Osteocyte (in vitro differentiated cells): ENCODE results near the gene TMEM232. TPM values are rescaled to one million over a fixed set of nuclear protein-coding genes. Genes with fewer than 3 reads are reported as not detected.
A peak's percentile ranks its signal among the peaks of the same experiment; 100 is the strongest.

ENCODE experiments used
- DNase-seq: peaks from one replicate; pipeline ENCODE4 v3.0.0; 2021; ENCODE audit warnings: mixed read lengths; ENCODE audit not compliant: unreplicated experiment; ENCODE audit errors: extremely low spot score
- H3K27ac Mint-ChIP-seq: one replicate; pipeline ENCODE4 v1.8.0; 2021; ENCODE audit warnings: mild to moderate bottlenecking, mixed read lengths; ENCODE audit not compliant: unreplicated experiment
- H3K27me3 Mint-ChIP-seq: one replicate; pipeline ENCODE4 v1.8.0; 2021; ENCODE audit warnings: mixed read lengths; ENCODE audit not compliant: unreplicated experiment
- H3K36me3 Mint-ChIP-seq: one replicate; pipeline ENCODE4 v1.8.0; 2021; ENCODE audit warnings: mixed read lengths; ENCODE audit not compliant: unreplicated experiment
- H3K4me1 Mint-ChIP-seq: one replicate; pipeline ENCODE4 v1.8.0; 2021; ENCODE audit warnings: mixed read lengths; ENCODE audit not compliant: unreplicated experiment
- H3K4me3 Mint-ChIP-seq: one replicate; pipeline ENCODE4 v1.8.0; 2021; ENCODE audit warnings: mild to moderate bottlenecking, moderate library complexity, mixed read lengths; ENCODE audit not compliant: unreplicated experiment
- H3K9me3 Mint-ChIP-seq: one replicate; pipeline ENCODE4 v1.8.0; 2021; ENCODE audit warnings: mixed read lengths; ENCODE audit not compliant: unreplicated experiment
- CTCF ChIP-seq: fragments of 200-600 bp; sonication (generic); IDR thresholded peaks from 2 replicates; pipeline ENCODE4 v1.5.0; 2021; ENCODE audit warnings: antibody characterized with exemption, mild to moderate bottlenecking, moderate library complexity
- long read RNA-seq: library from polyadenylated mRNA; unstranded; transcript quantifications from one replicate; pipeline ENCODE4 v2.0.0, GENCODE V29; 2021
- total RNA-seq: library from RNA; stranded (reverse); gene quantifications from 2 replicates; pipeline ENCODE4 v1.2.1, GENCODE V29; 2021

Gene TMEM232
- 2.7 and 3.5 TPM in 2 replicates for total RNA-seq
- long read RNA-seq, partial matches to known transcripts = 1 of 6 reads
- long read RNA-seq, other reads (novel, unspliced or antisense) = 5 of 6 reads

GRCh38 chr5:110726249-110727024 is at the start of gene TMEM232:
Gene TMEM232 (minus strand): TSS chr5:110726671. CDS start chr5:110667352, 59,319 bp downstream.
- Mint-ChIP-seq H3K27me3 (peaks cover 6% of the 10 kb centered on the region), H3K27ac (no peak within 1 kb of the TSS), H3K36me3 (no peaks in the 10 kb centered on the region), H3K4me1 (peaks cover 5% of the 10 kb centered on the region), H3K9me3 (no peaks in the 10 kb centered on the region), H3K4me3 (peak within 1 kb of the TSS; percentile 76)
- no peak for TF ChIP-seq CTCF
- DNase-seq = peak; percentile 85

GRCh38 chr5:110770286-110770685 is 43.8 kb upstream of the TMEM232 start:
- H3K27ac Mint-ChIP-seq = no peak overlapping the region
- no peaks in the 10 kb centered on the region for H3K9me3 Mint-ChIP-seq
- no peak overlapping the region for H3K4me3 Mint-ChIP-seq
- peaks cover 8% of the 10 kb centered on the region for H3K4me1 Mint-ChIP-seq
- H3K36me3 Mint-ChIP-seq = peaks cover under 1% of the 10 kb centered on the region
- TF ChIP-seq CTCF = no peak
- peaks cover 46% of the 10 kb centered on the region for H3K27me3 Mint-ChIP-seq
- DNase-seq = no peak

- H3K4me1 Mint-ChIP-seq = peaks cover 8% of the 10 kb centered on the region
- DNase-seq = no peak
- peak overlapping the region; percentile 67 for H3K27ac Mint-ChIP-seq
- peaks cover 5% of the 10 kb centered on the region for H3K36me3 Mint-ChIP-seq
- peaks cover 43% of the 10 kb centered on the region for H3K27me3 Mint-ChIP-seq
- no peak for TF ChIP-seq CTCF
- H3K9me3 Mint-ChIP-seq = no peaks in the 10 kb centered on the region
- no peak overlapping the region for H3K4me3 Mint-ChIP-seq
Measured at GRCh38 chr5:110769000-110769681, 42.7 kb upstream of the TMEM232 start.

GRCh38 chr5:110768138-110768860 is 41.8 kb upstream of the TMEM232 start:
- Mint-ChIP-seq H3K9me3 (no peaks in the 10 kb centered on the region), H3K27ac (no peak overlapping the region), H3K4me1 (peaks cover 8% of the 10 kb centered on the region), H3K27me3 (peaks cover 36% of the 10 kb centered on the region), H3K36me3 (peaks cover 6% of the 10 kb centered on the region), H3K4me3 (no peak overlapping the region)
- TF ChIP-seq CTCF = no peak
- DNase-seq = no peak
